SW480 (cell line): ENCODE data around the gene UBAC2.

Experiments
- DNase-seq: peaks from one replicate; pipeline ENCODE4 v3.0.0-alpha.2; 2016; ENCODE audit warnings: low spot score

Gene UBAC2

DNA sequence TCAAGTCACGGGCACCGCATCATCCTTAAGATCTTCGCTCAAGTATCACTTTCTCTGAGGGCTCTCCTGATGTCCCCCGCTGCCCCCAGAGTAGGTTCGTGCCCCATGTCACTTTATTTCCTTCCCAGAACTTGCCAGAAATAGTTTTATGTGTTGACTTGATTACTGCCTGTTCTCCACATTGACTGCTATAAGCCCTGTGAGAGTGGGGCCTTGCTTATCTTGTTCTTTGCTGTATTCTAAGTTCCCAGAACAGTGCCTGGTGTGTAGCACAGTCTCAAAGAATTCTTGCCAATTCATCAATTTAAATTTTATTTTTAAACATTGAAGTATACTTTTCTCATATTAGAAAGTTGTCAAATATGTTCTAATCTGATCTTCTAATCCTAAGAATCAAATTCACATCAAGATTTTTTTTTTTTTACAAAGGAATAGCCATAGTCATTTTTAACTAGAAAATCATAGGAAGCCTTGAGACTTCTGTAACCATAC, 138.6 kb downstream of the UBAC2 start:
- no peak for DNase-seq

DNA sequence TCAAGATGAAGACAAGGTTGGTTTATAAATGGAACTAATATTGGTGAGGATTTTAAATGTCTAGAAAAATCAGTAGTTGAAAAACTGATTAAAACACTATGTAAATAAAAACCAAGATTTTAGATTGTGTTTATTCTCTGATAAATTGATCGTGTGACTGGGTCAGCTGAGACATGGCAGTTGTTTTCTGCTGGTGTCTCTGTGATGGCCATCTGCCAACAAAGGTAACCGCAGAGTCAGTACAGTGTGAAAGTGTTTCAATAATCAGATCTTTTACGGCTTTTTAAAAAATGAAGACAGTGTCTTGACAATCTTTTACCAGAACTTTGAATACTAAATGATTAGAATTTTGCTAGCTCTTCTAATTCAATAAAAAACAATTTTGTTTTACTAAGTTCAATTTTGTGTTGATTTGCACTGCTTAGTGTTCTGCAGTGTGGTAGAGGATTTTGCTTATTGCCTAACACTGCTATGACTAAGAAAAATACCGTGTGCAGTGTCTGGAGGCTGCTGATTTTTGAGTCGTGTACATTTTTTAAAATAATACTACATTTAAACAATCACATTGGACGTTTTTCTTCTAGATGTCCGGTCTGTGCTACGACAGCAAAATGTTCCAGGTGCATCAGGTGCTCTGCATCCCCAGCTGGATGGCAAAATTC, 139.2 kb downstream of the UBAC2 start:
- DNase-seq = no peak

DNA sequence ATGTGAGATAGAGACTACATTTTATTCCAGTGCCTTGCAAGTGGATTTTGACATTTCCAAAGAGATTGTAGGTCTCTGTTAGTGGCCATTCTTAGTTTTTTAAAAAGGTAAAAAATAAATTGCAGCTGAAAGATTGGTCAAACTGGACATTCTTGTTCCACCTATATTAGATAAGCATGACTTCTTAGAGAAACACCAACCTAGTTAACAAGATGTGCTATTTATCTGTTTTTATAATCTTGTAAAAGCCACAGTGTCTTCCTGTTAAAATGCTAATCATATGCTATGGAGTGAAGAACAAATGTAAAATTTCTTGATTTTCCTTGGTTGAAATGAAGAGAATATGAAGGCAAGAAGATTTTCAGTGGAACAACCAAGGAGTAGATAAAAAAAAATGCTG, 140.0 kb downstream of the UBAC2 start:
- no peak for DNase-seq

DNA sequence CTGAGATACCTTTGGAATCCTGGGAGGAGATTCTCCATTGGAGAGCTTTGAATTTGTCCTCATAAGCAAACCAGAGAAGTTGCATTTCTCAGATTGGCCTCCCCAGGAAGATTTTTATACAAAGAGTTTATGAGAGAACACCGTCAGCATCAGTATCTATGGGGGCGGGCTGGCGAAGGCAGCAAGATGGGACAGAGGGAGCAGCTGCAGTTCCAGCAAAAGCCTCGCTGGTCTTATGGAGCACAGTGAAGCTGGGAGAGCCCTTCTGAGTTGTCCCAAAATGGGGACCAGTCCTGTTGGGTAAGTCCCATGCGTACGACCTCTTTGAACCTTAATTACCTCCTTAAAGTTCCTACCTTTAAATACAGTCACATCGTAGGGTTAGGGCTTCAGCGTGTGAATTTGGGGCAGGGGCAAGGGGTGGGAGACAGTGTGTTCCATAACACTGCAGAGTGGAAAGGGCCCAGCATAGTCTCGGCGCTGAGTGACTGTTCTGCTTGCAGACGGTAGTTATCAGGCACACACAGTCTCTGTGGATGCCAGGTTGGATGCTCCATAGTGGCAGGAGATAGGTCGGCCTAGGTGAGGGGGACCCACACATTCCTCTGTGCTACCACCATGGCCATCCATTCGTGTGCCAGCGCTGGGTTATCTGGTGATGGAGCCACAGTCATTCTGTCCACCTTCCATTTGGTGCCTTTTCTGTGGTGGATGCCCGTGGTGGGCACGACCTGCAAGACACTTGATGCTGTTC, 141.5 kb downstream of the UBAC2 start:
- no peak for DNase-seq

DNA sequence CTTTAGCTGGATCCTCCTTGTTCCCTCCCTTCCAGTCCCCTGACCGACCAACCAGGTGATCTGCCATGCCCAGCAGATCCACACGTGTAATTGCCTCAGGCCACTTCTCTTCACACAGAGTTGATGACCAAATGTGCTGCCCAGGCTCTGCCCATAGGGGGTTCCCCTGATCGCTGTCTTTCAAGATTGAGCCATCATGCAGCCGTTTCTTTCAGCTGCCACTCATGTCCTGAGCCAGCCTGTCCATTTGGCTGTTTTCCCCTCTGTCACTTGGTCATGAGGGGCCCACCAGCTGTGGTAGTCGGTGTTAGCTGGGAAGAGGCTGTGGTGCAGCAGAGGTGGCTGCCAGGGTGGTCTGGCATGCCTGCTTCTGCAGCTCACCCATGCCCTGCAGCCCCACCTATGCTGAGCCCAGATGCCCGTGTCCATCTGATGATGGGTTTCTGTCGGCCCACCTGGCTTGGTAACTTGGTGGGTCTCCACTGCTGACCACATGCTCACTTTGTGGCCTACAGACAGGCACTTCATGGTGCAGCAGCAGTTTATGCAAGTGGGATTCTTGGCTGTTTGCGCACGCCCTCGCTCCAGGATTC, 142.2 kb downstream of the UBAC2 start:
- no peak for DNase-seq

DNA sequence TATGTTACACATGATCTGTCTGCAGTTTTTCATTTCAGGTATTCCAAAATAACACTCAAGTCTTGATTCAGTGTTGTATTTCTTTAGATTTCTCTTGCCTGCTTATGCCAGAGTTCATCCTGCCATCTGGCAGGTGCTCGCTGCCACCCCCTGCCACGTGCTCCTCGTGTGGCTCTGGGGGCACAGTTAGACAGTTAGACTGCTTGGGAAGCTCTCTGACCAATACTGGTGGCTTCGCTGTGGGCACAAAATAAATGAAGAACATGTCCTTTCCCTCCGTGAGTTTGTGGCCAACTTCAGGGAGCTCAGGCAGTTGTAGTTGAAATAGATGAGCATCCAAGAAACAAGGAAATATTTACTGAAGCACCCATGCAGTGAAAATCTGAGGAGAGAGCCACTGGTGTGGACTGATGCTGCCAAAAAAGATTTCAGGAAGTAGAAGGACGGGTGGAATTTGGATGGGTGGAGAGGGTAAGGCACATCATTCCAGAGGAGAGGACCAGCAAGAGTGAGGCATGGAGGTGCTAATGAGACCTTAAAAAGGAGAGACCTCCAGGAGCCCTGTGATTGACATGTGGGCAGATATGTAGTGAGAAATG, 144.1 kb downstream of the UBAC2 start:
- no peak for DNase-seq

DNA sequence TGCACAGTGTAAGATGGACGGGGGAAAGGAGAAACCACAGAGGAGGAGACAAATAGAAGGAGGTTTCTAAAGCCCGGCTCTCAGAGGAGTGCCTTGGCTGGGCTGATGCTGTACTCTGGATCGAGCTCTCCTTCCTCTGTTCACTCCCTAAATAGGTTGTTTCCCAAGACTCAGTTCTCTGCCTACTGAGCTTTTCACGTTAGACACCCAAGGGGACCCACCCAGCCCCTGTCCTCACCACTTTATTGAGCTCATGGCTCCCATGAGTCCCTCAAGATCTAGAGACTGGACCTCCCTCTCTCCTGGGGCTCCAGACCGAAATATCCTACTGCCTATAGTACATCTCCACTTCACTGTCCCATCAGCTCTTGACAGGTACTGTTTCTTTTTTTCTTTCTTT, 144.7 kb downstream of the UBAC2 start:
- no peak for DNase-seq

DNA sequence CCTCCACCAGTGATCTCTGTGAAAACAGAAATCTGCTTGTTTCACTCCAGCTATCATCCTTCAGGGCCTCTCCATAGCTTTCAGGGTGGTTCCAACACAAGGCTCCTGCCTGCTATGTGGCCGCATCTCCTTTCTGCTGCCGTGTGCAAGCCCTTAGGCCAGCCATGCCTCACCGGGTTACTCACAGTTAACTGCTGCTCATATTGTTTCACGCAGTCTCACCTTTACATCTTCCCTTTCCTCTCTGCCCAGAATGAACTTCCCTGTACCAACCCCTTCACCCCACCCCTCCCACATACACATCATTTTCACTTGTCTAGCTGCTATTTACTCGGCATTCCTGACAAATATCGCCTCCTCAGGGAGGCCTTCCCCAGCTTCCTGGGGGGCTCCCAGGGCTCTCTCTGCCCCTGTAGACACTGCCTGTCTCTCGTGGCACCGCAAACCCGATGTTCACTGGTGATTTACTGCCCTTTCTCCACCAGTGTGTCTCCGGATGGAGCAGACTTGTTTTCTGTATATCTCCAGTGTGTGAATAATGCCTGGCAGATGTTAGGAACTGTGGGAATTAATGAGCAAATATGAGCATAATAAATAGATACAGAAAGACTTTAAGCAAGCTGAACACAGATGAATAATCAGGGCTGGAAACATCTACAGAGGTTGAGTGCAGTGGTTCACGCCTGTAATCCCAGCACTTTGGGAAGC, 145.8 kb downstream of the UBAC2 start:
- no peak for DNase-seq

DNA sequence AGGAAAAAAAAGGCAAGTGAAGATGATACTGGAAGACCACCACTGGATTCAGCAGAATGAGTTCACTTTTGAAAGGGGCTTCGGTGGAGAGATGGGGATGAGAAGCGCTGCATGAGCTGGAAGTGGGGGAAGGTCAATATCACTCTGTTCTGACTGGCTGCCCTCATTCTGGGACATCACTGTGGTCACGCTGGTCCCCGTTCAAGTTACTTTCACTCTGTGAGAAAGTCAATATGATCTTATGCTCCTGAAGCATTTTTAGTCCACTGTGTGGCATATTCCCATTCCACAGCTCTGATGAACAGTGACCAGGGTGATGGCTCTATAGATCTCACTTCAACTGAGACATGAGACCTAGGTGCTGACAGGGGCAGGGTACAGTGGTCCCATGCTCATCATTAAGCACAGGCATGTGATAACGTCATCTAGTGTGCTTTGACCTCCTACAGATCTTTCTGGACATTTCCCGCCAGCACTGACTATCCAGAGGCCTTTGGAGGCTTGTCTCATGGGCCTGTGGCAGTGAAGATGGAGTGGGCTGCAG, 146.8 kb downstream of the UBAC2 start:
- DNase-seq = no peak

DNA sequence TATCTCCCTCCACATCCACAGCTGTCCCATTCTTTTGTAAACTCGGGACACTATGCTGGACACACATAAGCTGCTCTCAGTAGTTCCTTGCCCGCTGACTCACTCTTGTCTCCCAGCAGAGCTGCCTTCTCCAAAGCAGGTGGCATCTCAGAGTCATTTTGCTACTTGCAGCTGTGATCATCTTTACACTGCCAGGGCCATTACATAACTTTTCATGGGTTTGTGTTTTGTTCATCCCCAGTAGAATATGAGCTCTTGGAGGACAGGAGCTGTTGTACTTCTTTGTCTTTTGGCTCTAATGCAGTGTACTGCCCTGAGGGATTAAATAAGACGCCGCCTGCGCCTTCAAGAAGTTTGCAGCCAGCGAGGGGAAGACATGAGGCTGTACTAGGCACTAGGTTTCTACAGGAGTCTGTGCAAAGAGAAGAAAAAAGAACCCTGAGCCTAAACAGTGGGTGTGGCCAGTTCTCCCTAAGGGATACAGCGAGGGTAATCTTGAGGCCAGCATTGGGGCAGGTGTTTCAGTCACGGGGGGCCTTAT, 147.3 kb downstream of the UBAC2 start:
- no peak for DNase-seq

DNA sequence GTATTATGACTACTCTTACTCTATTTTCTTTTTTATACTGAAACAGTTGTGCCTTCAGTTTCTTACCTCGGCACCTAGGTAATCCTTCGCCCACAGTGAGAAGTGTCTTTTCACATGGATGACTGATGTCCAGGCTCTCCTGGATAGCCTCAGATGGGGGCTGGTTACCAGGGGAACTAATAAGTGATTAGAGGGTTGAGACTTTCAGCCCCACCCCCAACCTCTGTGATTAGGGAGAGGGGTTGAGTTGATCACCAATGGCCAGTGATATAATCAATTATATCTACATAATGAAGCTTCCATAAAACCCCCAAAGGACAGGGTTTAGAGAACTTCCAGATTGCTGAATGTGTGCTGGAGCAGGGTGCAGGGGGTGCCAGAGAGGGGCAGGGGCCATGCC, 149.5 kb downstream of the UBAC2 start:
- DNase-seq = no peak

DNA sequence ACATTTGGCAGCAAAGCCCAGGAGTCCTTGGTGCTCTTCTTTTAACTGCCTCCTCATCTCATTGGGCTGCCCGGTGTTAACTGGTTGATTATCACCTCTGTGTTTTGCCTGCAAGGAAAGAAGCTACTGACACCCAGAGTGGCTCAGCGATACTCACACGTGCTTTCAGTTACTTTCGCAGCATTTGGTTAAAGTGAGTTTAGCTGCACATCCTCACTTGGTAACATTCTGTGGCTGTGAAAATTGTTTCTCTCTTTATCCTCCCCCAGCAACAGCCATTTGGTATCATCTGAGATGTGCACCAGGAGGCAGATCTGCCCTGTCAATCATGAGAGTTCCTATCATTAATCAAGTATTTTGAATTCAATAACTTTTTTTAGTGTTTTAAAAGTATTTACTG, 151.1 kb downstream of the UBAC2 start:
- no peak for DNase-seq

DNA sequence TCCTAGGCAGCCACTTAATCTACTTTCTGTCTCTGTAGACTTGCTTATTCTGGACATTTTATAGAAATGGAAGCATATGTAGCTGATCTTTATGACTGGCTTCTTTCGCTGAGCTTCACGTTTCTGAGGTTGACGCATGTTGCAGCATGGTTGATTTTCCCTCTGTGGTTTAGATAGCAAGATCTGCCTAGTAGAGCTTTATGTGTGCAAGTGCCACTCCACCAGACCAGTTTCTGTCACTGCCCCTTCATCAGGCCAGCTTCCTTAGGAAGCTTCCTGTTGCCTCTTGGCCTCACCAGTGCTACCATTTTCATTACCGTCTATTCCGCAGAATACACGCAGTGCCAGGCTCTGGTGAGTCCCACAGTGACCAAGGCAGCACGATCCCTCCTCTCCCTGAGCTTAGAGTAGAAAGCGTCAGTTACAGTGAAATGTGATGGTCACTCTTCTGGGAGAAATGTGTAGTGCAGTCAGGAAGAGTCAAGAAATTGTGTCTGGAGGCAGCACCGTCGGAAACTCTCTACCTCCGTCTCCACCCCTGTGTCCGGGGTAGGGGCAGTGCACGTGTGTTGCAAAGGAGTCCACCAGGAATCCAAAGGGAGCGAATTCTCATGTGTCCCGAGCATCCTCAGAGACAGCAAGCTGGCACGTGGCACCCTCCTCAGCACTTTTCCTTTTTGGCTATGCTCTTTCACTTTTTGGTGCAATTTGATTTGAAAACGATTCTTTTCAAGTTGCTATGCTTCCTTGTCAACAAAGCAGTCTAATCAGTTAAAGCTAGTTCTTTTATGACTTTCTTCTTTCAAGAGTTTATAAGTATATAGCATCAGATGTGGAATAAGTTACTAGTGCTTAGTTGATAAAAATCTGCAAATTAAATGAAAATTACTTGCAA, 151.9 kb downstream of the UBAC2 start:
- no peak for DNase-seq

DNA sequence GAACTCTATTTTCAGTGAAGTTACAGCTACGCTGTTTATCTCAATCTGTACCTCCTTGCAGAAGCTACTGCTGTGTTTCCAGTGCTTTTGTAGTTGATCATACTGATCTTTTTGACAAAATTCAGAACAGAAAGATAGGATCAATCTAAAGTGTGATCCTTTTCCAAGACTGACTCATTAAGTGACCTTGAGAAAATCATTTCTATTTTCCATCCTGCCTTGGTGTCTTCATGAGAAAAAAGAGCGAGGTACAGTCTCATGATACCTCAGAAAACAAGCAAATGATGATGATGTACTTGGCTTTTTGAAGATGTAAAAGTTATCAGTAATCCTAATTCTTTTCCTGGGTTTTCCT, 152.6 kb downstream of the UBAC2 start:
- DNase-seq = no peak

DNA sequence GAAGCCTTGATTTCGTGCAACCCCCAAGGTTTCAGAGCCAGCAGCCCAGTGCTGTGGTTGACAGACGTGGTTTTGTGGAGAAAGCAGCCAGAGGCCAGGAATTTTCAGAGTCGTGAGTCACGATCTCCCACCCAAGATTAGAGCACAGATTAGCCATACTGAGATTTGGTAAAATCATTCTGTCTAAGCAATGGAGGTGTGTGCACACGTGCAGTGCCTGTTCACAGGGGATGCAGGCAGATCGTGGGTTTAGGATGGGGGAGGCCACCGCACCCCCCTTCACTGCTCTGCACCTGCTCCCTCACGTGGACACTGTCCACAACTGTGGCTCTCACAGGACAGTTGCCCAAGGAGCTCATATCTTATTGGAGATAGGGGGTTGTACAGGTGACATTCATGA, 153.2 kb downstream of the UBAC2 start:
- DNase-seq = no peak

DNA sequence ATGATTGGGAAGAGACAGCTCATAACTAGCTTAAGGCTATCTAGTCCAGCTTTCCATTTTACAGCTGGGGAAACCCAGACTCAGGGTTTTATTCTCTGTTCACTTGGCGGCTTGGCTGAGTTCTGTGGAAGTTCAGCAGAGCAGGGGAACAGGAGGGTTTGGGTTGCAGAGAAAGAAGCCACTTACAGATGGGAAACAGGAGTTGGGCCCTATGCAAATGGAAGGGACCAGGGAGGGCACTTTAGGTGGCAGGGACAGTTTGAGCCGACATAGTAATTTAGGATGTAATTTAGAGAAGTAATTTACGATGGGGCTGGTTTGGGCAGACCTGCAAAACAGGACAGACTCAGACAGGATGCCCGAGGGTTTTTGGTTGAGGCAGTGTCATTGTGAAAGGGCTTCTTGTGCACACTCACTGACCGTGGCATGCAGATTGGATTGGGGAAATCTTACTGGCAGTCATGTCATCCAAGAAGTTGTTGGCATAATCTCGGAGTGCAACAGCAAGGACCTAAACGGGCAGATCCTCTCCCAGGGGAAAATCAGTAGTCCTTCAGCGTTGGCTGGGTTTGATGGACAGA, 153.8 kb downstream of the UBAC2 start:
- no peak for DNase-seq

DNA sequence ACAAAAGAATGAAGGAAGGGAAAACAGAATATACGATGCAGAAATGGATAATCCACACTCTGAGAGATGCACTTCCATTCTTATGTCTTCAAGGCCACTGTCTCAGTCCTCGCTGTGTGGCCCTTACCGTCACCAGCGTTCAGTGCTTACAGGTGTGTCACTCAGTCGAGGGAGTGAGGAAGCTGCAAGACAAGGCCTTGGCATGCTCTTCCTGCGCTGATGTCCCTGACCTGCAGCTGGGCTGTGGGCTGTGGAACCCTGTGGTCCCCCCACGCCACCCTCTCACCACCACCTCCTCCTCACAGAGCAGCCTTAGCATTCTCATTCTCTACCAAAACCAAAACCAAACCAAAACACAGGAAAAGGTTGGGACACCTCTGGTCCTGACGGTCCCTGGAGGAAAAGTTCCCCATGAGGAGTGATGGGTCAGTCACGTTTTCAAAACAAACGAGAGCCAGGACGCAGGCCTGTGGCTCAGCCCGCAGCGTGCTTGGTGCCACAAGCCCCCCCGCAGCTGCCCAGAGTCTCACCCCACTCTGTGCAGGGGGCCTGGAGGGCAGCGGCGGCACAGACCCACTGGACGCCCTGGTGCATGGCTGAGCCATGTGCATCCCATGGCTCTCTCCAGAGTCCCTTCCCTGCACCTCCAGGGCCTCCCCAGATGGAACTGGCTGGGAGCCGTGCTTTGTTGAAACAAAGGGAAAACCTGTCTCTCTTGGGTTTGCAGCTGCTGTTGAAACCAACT, 154.8 kb downstream of the UBAC2 start:
- no peak for DNase-seq

DNA sequence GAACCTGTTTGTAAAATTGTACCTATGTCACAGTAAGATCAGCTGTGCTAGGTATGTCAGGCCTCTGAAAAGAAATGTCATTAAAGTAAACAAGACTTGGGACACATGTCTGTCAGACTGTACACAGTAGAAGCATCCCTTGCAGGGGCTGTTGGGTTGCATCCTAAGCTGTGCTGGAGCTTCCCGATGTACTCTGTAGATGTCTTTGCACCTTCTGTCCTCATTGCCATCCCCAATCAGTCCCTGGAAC, 155.3 kb downstream of the UBAC2 start:
- no peak for DNase-seq

DNA sequence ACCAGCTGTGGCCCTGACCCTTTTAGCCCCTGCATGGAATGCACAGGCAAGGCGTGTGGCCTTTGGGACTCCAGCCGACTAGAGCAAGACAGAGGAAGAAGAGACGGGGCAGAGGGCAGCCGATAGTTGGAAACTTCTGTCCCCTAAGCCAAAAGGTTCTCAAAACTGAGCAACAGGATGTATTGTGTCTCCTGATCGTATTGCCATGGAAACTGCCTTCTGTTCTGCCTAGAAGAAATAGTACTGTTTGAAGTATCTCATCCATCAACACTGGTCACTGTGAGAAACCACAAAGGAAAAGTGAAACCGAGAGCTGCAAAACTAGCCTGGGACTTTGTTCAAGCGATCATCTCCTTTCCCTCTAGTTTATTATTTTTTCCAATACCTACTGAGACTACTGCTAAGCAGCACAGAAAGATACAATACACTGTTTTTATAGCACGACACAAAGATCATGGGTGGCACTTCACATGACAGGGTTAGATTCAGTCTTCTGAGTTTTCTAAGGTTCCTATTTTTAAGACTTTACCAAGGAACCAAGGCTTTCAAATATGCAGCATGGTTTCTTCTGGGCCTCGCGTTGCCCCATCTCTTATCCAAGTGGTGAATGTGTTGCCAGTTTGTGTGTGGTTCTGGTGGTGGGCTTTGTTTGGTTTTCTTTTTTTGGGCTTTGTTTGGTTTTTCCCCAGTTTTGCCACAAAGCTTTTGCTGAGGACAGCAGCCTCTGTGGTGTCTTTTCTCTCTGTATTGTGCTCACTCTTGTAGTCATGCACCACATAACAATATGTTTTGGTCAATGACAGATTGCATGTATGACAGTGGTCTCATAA, 155.8 kb downstream of the UBAC2 start:
- DNase-seq = no peak
